AG09309 (cell line): ENCODE data around the gene IQCH.

Experiments used
- DNase-seq: peaks from one replicate; pipeline ENCODE4 v3.0.0-alpha.2; 2010; ENCODE audit warnings: low read depth
- H3K4me3 ChIP-seq: 2 replicates; pipeline ENCODE4 v1.5.1; 2011; ENCODE audit warnings: mild to moderate bottlenecking, low read depth, low read length, moderate library complexity; ENCODE audit not compliant: control insufficient read depth
- CTCF ChIP-seq: IDR thresholded peaks from 2 replicates; pipeline ENCODE4 v1.5.1; 2011; ENCODE audit warnings: mild to moderate bottlenecking, low read depth, low read length, inconsistent platforms; ENCODE audit not compliant: insufficient read depth, control insufficient read depth; ENCODE audit errors: missing control alignments

Gene IQCH

DNA sequence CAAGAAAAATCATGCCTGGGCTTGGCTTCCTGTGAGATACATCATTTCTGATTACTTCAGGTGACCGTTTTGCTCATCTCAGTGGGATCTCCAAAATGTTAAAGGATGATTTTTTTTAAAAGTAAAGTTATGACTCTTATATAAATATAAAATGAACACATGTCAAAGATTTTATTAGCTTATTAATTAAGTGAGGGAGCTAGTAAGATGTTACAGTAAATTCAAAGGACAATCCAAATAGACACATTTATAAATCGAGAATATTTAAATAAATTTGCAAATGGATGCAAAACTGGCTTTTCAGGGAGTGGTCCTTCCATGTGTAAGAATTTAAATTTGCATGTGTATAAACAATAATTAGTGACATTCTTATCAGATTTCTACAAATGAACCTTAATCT is 87.0 kb downstream of the IQCH start:
- H3K4me3 ChIP-seq: no peak overlapping the region
- TF ChIP-seq CTCF: no peak
- DNase-seq: no peak

GRCh38 chr15:67343206-67343605 is 88.6 kb downstream of the IQCH start:
- DNase-seq: no peak
- no peak for TF ChIP-seq CTCF
- no peak overlapping the region for H3K4me3 ChIP-seq

GRCh38 chr15:67349634-67350033 is 95.0 kb downstream of the IQCH start:
- H3K4me3 ChIP-seq: no peak overlapping the region
- TF ChIP-seq CTCF: no peak
- no peak for DNase-seq

DNA sequence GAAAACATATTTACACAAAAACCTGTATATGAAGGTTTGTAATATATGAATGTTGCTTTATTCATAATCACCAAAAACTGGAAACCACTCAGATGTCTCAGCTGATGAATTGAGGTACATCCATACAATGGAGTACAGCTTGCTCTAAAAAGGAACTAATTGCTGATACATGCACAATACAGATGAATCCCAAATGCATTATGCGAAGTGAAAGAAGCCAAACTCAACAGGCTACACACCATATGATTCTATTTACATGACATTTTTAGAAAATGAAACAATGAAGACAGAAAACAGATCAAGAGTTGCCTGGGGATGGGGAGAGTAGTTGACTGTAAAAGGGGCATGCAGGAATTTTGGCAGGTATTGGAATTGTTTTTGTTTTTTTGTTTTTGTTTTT is 95.5 kb downstream of the IQCH start:
- H3K4me3 ChIP-seq: no peak overlapping the region
- TF ChIP-seq CTCF: no peak
- DNase-seq: no peak

GRCh38 chr15:67358391-67358790 is 103.8 kb downstream of the IQCH start:
- H3K4me3 ChIP-seq: no peak overlapping the region
- no peak for TF ChIP-seq CTCF
- no peak for DNase-seq

DNA sequence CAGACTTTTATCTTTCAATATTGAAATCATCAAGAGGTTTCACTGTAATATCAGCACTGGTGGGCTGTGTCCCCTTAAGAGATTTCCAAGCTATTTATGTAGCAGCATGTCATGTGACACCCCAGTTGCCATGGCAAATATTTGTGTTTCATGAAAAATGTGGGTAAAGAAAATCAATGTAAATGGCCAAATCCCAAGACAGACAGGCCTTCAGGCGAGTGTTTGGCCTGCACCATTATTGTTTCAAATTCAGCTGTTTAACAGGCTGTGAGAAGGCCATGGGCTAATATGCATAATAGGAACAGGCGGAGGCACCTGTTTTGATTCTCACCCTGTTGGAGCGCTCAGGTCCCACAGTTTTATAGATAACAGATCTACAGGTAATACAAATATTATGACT is 104.2 kb downstream of the IQCH start:
- TF ChIP-seq CTCF: no peak
- H3K4me3 ChIP-seq: no peak overlapping the region
- DNase-seq: no peak

DNA sequence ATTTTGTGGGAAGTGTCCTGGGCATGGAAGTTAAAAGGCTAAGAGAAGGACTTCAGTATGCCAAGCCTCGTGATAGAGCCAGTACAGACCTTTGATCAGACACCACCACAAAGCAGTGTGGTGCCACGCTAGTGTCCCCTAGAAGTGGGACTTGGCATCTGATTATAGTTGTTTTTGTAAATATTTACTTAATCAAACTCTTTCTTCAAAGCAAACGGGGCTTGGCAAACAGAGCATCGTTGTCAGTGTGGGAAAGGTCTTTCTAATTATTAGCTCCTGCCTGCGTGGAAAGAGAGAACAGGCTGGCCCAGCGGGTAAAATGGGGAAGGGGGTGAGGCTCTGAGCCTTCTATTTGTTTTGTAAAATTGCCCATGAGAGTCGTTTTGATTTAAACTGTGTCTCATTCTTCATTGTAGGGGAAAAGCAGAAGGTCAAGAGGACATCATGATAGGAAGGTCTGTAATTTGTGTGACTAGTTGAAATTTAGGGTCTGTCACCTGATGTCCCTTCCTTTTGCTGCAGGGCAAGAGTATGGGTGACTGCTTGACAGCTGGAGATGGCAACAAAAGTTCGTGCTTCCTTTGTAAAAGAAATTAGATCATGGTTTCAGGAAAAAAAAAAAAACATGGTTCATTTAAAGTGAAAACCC is 105.0 kb downstream of the IQCH start:
- DNase-seq: no peak
- H3K4me3 ChIP-seq: no peak overlapping the region
- no peak for TF ChIP-seq CTCF
